ENCODE results near the gene CDH16. TPM values are rescaled to one million over a fixed set of nuclear protein-coding genes. Genes with fewer than 3 reads are reported as not detected.

Gene CDH16
- total and polyA plus RNA-seq, 2 donors (not counting 3 experiments of a cell fraction or from before 2014, with no cell fraction given): not detected

GRCh38 chr16:66921729-66922450 lies 3.2 kb upstream of the CDH16 start:
- Histone ChIP-seq H3K9me1 (replicated peaks; ENCODE audit: control insufficient read depth, extremely low read depth, insufficient read depth, low read length) (no peaks in the 10 kb centered on the region), H3K79me2 (ENCODE audit: control insufficient read depth, insufficient read depth, low read length) (no peaks in the 10 kb centered on the region), H3K27me3 (ENCODE audit: control insufficient read depth in 2 of 2, insufficient read depth in 2 of 2, low read length in 2 of 2) (peaks cover 35 to 41% of the 10 kb centered on the region in 2 experiments), H3K9me3 (replicated peaks; ENCODE audit: control insufficient read depth, insufficient read depth, low read length) (no peaks in the 10 kb centered on the region), H2AFZ (ENCODE audit: low read depth, low read length) (no peak overlapping the region), H3K36me3 (ENCODE audit: control insufficient read depth in 2 of 2, extremely low read depth in 1 of 2, insufficient read depth in 2 of 2, low read length in 2 of 2) (no peaks in the 10 kb centered on the region), H3K4me3 (replicated peaks in 1 of 3; ENCODE audit: insufficient read depth in 1 of 3, low read depth in 1 of 3, low read length in 3 of 3) (no peak overlapping the region), H3K9ac (replicated peaks; ENCODE audit: extremely low read depth, insufficient read depth, low read length) (no peak overlapping the region), H3K4me2 (ENCODE audit: insufficient read depth, low read length) (no peak overlapping the region), H4K20me1 (replicated peaks; ENCODE audit: control insufficient read depth, extremely low read depth, insufficient read depth, low read length) (no peaks in the 10 kb centered on the region), H3K27ac (ENCODE audit: insufficient read depth, low read depth, low read length) (no peak overlapping the region), H3K4me1 (ENCODE audit: control insufficient read depth, extremely low read depth, insufficient read depth, low read length) (peaks cover 3% of the 10 kb centered on the region)
- dilution Hi-C loops (cut with MboI; ENCODE audit: extremely low pct_ligation_motif_present, low sequenced_read_pairs): no loop called here
- FAIRE-seq: no peak
- intact Hi-C loops (cut with micrococcal nuclease): no loop called here
- ChIA-PET POLR2A (no interaction called here), CTCF (interaction anchor here (1.0 to 5.2 kb wide), 5 partner anchors 12 to 42 kb away, joined by 3 to 25 read pairs (median 4); partner anchors contain the start of gene PDP2)
- no peak for DNase-seq (ENCODE audit: low read depth, low spot score)
- no TSS peak for BruUV-seq (replicated peaks)
- TF ChIP-seq MAX (IDR thresholded peaks at IDR 0.05; ENCODE audit: insufficient read depth, insufficient read length): no peak
- no peak for TF ChIP-seq POLR2AphosphoS5 (IDR thresholded peaks at IDR 0.05; ENCODE audit: insufficient read depth, low read depth, low read length)
- no peak for TF ChIP-seq MYC (IDR thresholded peaks at IDR 0.05; ENCODE audit: low read depth, low read length)
- no peak for TF ChIP-seq CTCF (IDR thresholded peaks at IDR 0.05; ENCODE audit: extremely low read depth in 1 of 2, insufficient read depth in 1 of 2, low read depth in 1 of 2, low read length in 2 of 2)
- no peak for TF ChIP-seq JUN (IDR thresholded peaks at IDR 0.05; ENCODE audit: borderline replicate concordance, insufficient read depth, insufficient read length, low read depth)
- TF ChIP-seq GATA2 (IDR thresholded peaks at IDR 0.05; ENCODE audit: insufficient read depth, insufficient read length, low read depth, low read length): no peak
- TF ChIP-seq FOS (IDR thresholded peaks at IDR 0.05; ENCODE audit: borderline replicate concordance, insufficient read depth, low read length): no peak
- TF ChIP-seq EZH2 (IDR thresholded peaks at IDR 0.05; ENCODE audit: borderline replicate concordance, low read depth, low read length, severe bottlenecking): no peak
- no peak for TF ChIP-seq POLR2A (IDR thresholded peaks at IDR 0.05; ENCODE audit: low read depth, low read length)
